Midbrain (tissue), 1 donor: ENCODE measurements around the gene FBXL7.

Experiments
- DNase-seq: peaks from one replicate; lab custom pipeline; 2025; lab: John Stamatoyannopoulos, UW

The FBXL7 gene

GRCh38 chr5:15886156-15886555, 386.2 kb downstream of the FBXL7 start:
- no peak for DNase-seq

- DNase-seq, result no peak
These were observed 387.1 kb downstream of the FBXL7 start for GRCh38 chr5:15887093-15887492.

GRCh38 chr5:15889001-15889400, 389.0 kb downstream of the FBXL7 start:
- no peak for DNase-seq

- no peak for DNase-seq
These were observed 393.9 kb downstream of the FBXL7 start for GRCh38 chr5:15893866-15894265.

GRCh38 chr5:15897656-15898055, 397.7 kb downstream of the FBXL7 start:
- DNase-seq, result no peak

GRCh38 chr5:15898641-15899040, 398.7 kb downstream of the FBXL7 start:
- no peak for DNase-seq

- no peak for DNase-seq
These were observed 399.5 kb downstream of the FBXL7 start for GRCh38 chr5:15899481-15899880.

GRCh38 chr5:15901151-15901550, 401.2 kb downstream of the FBXL7 start:
- no peak for DNase-seq

- no peak for DNase-seq
These were observed 402.1 kb downstream of the FBXL7 start for GRCh38 chr5:15902066-15902465.

GRCh38 chr5:15904899-15905830, 405.2 kb downstream of the FBXL7 start:
- no peak for DNase-seq

- DNase-seq, result no peak
These were observed 414.7 kb downstream of the FBXL7 start for GRCh38 chr5:15914638-15915037.

- DNase-seq, result no peak
These were observed 426.6 kb downstream of the FBXL7 start for GRCh38 chr5:15926586-15926985.

- no peak for DNase-seq
These were observed 427.9 kb downstream of the FBXL7 start for GRCh38 chr5:15927710-15928380.

- no peak for DNase-seq
These were observed 429.8 kb downstream of the FBXL7 start for GRCh38 chr5:15929611-15930263.

- no peak for DNase-seq
These were observed 432.1 kb downstream of the FBXL7 start for GRCh38 chr5:15932066-15932465.

GRCh38 chr5:15933259-15934207, 433.6 kb downstream of the FBXL7 start:
- peak; percentile 29 for DNase-seq

- DNase-seq, result no peak
These were observed 436.7 kb downstream of the FBXL7 start for GRCh38 chr5:15936505-15937245.

- no peak for DNase-seq
These were observed 437.7 kb downstream of the FBXL7 start for GRCh38 chr5:15937708-15938107.

GRCh38 chr5:15938186-15938585, 438.2 kb downstream of the FBXL7 start:
- DNase-seq, result no peak

- no peak for DNase-seq
These were observed 439.0 kb downstream of the FBXL7 start for GRCh38 chr5:15938961-15939360.

- DNase-seq, result no peak
These were observed 440.9 kb downstream of the FBXL7 start for GRCh38 chr5:15940905-15941304.
